ENCODE measurements around the gene TFG.

The TFG gene

GRCh38 chr3:100765437-100765975 is 56.2 kb downstream of the TFG start:
- Histone ChIP-seq H3K27ac (no peak overlapping the region), H3K36me3 (ENCODE audit: insufficient read depth, low read length) (no peaks in the 10 kb centered on the region), H3K9me3 (ENCODE audit: low read depth, low read length) (no peaks in the 10 kb centered on the region), H3K9ac (ENCODE audit: insufficient read length) (no peak overlapping the region), H3K4me3 (no peak overlapping the region)
- no peak for DNase-seq (ENCODE audit: low read depth, low spot score)
- TF ChIP-seq POLR2AphosphoS5 (IDR thresholded peaks at IDR 0.05; ENCODE audit: borderline replicate concordance, low read depth, low read length) (no peak), FOXP2 (optimal IDR thresholded peaks at IDR 0.05; ENCODE audit: control extremely low read depth, extremely low read length, insufficient read depth) (no peak), EZH2 (IDR thresholded peaks at IDR 0.05) (no peak)

GRCh38 chr3:100766069-100766468 is 56.8 kb downstream of the TFG start:
- no peaks in the 10 kb centered on the region for H3K9me3 ChIP-seq (ENCODE audit: low read depth, low read length)
- H3K9ac ChIP-seq (ENCODE audit: insufficient read length), result no peak overlapping the region
- H3K4me3 ChIP-seq, result no peak overlapping the region
- no peaks in the 10 kb centered on the region for H3K36me3 ChIP-seq (ENCODE audit: insufficient read depth, low read length)
- no peak for DNase-seq (ENCODE audit: low read depth, low spot score)
- TF ChIP-seq POLR2AphosphoS5 (IDR thresholded peaks at IDR 0.05; ENCODE audit: borderline replicate concordance, low read depth, low read length), result no peak
- TF ChIP-seq EZH2 (IDR thresholded peaks at IDR 0.05), result no peak
- no peak for TF ChIP-seq FOXP2 (optimal IDR thresholded peaks at IDR 0.05; ENCODE audit: control extremely low read depth, extremely low read length, insufficient read depth)
- H3K27ac ChIP-seq, result no peak overlapping the region

- no peak overlapping the region for H3K9ac ChIP-seq (ENCODE audit: insufficient read length)
- no peak for DNase-seq (ENCODE audit: low read depth, low spot score)
- no peak overlapping the region for H3K27ac ChIP-seq
- no peaks in the 10 kb centered on the region for H3K9me3 ChIP-seq (ENCODE audit: low read depth, low read length)
- H3K4me3 ChIP-seq, result no peak overlapping the region
- TF ChIP-seq FOXP2 (optimal IDR thresholded peaks at IDR 0.05; ENCODE audit: control extremely low read depth, extremely low read length, insufficient read depth), result no peak
- TF ChIP-seq EZH2 (IDR thresholded peaks at IDR 0.05), result no peak
- no peak for TF ChIP-seq POLR2AphosphoS5 (IDR thresholded peaks at IDR 0.05; ENCODE audit: borderline replicate concordance, low read depth, low read length)
- no peaks in the 10 kb centered on the region for H3K36me3 ChIP-seq (ENCODE audit: insufficient read depth, low read length)
Measured at GRCh38 chr3:100769693-100770092, 60.4 kb downstream of the TFG start.

GRCh38 chr3:100775226-100775625 is 65.9 kb downstream of the TFG start:
- no peak overlapping the region for H3K9ac ChIP-seq (ENCODE audit: insufficient read length)
- H3K36me3 ChIP-seq (ENCODE audit: insufficient read depth, low read length), result no peaks in the 10 kb centered on the region
- DNase-seq (ENCODE audit: low read depth, low spot score), result no peak
- no peak overlapping the region for H3K27ac ChIP-seq
- H3K9me3 ChIP-seq (ENCODE audit: low read depth, low read length), result no peaks in the 10 kb centered on the region
- TF ChIP-seq FOXP2 (optimal IDR thresholded peaks at IDR 0.05; ENCODE audit: control extremely low read depth, extremely low read length, insufficient read depth) (no peak), EZH2 (IDR thresholded peaks at IDR 0.05) (no peak), POLR2AphosphoS5 (IDR thresholded peaks at IDR 0.05; ENCODE audit: borderline replicate concordance, low read depth, low read length) (no peak)
- no peak overlapping the region for H3K4me3 ChIP-seq

- no peak for DNase-seq (ENCODE audit: low read depth, low spot score)
- no peak overlapping the region for H3K27ac ChIP-seq
- H3K4me3 ChIP-seq, result no peak overlapping the region
- TF ChIP-seq EZH2 (IDR thresholded peaks at IDR 0.05) (no peak), POLR2AphosphoS5 (IDR thresholded peaks at IDR 0.05; ENCODE audit: borderline replicate concordance, low read depth, low read length) (no peak), FOXP2 (optimal IDR thresholded peaks at IDR 0.05; ENCODE audit: control extremely low read depth, extremely low read length, insufficient read depth) (no peak)
- H3K9ac ChIP-seq (ENCODE audit: insufficient read length), result no peak overlapping the region
- H3K36me3 ChIP-seq (ENCODE audit: insufficient read depth, low read length), result no peaks in the 10 kb centered on the region
- H3K9me3 ChIP-seq (ENCODE audit: low read depth, low read length), result no peaks in the 10 kb centered on the region
Measured at GRCh38 chr3:100775669-100776068, 66.4 kb downstream of the TFG start.

DNA sequence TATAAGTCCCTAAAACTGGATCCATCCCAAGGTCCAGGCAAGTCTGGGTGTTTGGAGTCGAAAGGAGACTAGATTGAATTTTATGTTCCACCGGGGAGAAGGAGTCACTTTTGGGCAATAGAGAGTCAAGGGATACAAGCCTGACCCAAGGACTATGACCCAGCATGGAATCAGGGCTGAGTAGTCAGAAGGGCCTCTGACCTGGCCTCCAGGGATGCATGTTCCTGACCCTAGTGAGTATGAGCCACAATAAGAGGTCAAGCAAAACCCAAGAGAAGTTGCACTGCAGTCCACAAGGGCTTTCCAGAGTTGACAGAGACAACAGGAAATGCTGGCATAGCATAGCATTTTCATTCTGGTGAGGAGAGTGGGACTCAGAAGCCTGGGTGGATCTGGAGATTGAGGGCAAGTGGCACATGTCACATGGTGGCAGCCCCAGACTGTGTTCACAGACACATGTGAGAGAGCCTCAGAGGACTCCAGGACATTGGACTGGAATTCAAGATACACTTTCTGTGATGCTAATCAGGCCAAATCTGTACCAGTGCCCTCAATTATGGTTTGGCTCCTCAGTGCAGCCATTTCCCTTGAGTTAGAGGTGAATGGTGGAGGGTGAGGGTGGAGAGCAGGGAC is 66.9 kb downstream of the TFG start:
- no peaks in the 10 kb centered on the region for H3K36me3 ChIP-seq (ENCODE audit: insufficient read depth, low read length)
- H3K9me3 ChIP-seq (ENCODE audit: low read depth, low read length), result no peaks in the 10 kb centered on the region
- DNase-seq (ENCODE audit: low read depth, low spot score), result no peak
- no peak overlapping the region for H3K27ac ChIP-seq
- H3K4me3 ChIP-seq, result no peak overlapping the region
- no peak overlapping the region for H3K9ac ChIP-seq (ENCODE audit: insufficient read length)
- TF ChIP-seq POLR2AphosphoS5 (IDR thresholded peaks at IDR 0.05; ENCODE audit: borderline replicate concordance, low read depth, low read length) (no peak), EZH2 (IDR thresholded peaks at IDR 0.05) (no peak), FOXP2 (optimal IDR thresholded peaks at IDR 0.05; ENCODE audit: control extremely low read depth, extremely low read length, insufficient read depth) (no peak)

GRCh38 chr3:100776746-100777145 is 67.5 kb downstream of the TFG start:
- no peak for TF ChIP-seq EZH2 (IDR thresholded peaks at IDR 0.05)
- no peak for TF ChIP-seq FOXP2 (optimal IDR thresholded peaks at IDR 0.05; ENCODE audit: control extremely low read depth, extremely low read length, insufficient read depth)
- no peak for TF ChIP-seq POLR2AphosphoS5 (IDR thresholded peaks at IDR 0.05; ENCODE audit: borderline replicate concordance, low read depth, low read length)
- no peak overlapping the region for H3K9ac ChIP-seq (ENCODE audit: insufficient read length)
- no peak overlapping the region for H3K4me3 ChIP-seq
- no peak overlapping the region for H3K27ac ChIP-seq
- DNase-seq (ENCODE audit: low read depth, low spot score), result no peak
- no peaks in the 10 kb centered on the region for H3K9me3 ChIP-seq (ENCODE audit: low read depth, low read length)
- no peaks in the 10 kb centered on the region for H3K36me3 ChIP-seq (ENCODE audit: insufficient read depth, low read length)

GRCh38 chr3:100777271-100777670 is 68.0 kb downstream of the TFG start:
- Histone ChIP-seq H3K27ac (no peak overlapping the region), H3K9ac (ENCODE audit: insufficient read length) (no peak overlapping the region), H3K4me3 (no peak overlapping the region), H3K9me3 (ENCODE audit: low read depth, low read length) (no peaks in the 10 kb centered on the region), H3K36me3 (ENCODE audit: insufficient read depth, low read length) (no peaks in the 10 kb centered on the region)
- DNase-seq (ENCODE audit: low read depth, low spot score), result no peak
- TF ChIP-seq EZH2 (IDR thresholded peaks at IDR 0.05) (no peak), POLR2AphosphoS5 (IDR thresholded peaks at IDR 0.05; ENCODE audit: borderline replicate concordance, low read depth, low read length) (no peak), FOXP2 (optimal IDR thresholded peaks at IDR 0.05; ENCODE audit: control extremely low read depth, extremely low read length, insufficient read depth) (no peak)

DNA sequence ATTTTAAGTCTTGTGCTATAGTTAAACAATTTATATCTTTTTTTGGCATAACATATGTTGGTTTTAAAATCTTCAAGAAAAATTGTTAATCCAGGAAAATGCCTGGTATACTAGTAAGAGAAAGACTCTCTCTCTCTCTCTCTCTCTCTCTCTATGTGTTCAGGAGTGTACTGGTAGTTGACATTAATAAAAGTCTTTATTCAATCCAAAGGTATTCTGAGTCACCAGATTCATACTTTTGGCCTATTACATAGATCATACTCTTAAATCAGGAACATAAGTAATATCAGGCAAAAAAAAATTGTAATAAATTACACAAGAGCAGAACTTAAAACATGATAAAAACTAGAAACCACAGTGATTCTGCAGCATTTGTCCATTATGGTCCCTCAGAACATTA is 70.2 kb downstream of the TFG start:
- Histone ChIP-seq H3K27ac (no peak overlapping the region), H3K36me3 (ENCODE audit: insufficient read depth, low read length) (no peaks in the 10 kb centered on the region), H3K9ac (ENCODE audit: insufficient read length) (no peak overlapping the region), H3K4me3 (no peak overlapping the region), H3K9me3 (ENCODE audit: low read depth, low read length) (no peaks in the 10 kb centered on the region; the same call in 1 of the 2 replicates)
- DNase-seq (ENCODE audit: low read depth, low spot score), result no peak
- TF ChIP-seq FOXP2 (optimal IDR thresholded peaks at IDR 0.05; ENCODE audit: control extremely low read depth, extremely low read length, insufficient read depth) (no peak), EZH2 (IDR thresholded peaks at IDR 0.05) (no peak), POLR2AphosphoS5 (IDR thresholded peaks at IDR 0.05; ENCODE audit: borderline replicate concordance, low read depth, low read length) (no peak)
